Common myeloid progenitor, CD34-positive (primary cell): ENCODE measurements around the gene FKTN.
"Not testable (repeated sequence)": the region's sequence is repeated elsewhere in the genome, so short reads cannot be mapped to it uniquely, and the experiment has no call there.

Source experiments
- CTCF ChIA-PET: fragments of 350-600 bp; sonication (Branson Sonifier 250); formaldehyde crosslinking; loops from one replicate; lab custom pipeline; 2021; ENCODE audit warnings: antibody characterized with exemption; lab: Charles Lee
- POLR2A ChIA-PET: fragments of 350-600 bp; sonication (Branson Sonifier 250); formaldehyde crosslinking; loops from one replicate; lab custom pipeline; 2021; ENCODE audit warnings: antibody characterized with exemption; lab: Charles Lee
- DNase-seq, 3 donors: peaks; one replicate each; pipeline versions ENCODE4 v3.0.0 to v3.0.0-alpha.2; 2013
- H3K27ac ChIP-seq, 2 experiments: 1 replicate in 1 of 2; 2 replicates in 1 of 2; pipeline ENCODE4 v1.7.0; 2013; ENCODE audit warnings: inconsistent platforms in 2 of 2, low read length in 2 of 2, mild to moderate bottlenecking in 2 of 2, low read depth in 1 of 2, moderate library complexity in 1 of 2; ENCODE audit not compliant: severe bottlenecking in 2 of 2, insufficient read depth in 1 of 2, poor library complexity in 1 of 2
- H3K27me3 ChIP-seq, 5 experiments: replicated peaks in 2 of 5; 1 replicate in 3 of 5; 2 replicates in 2 of 5; pipeline versions ENCODE4 v1.6.1 to v1.7.0; 2013; ENCODE audit warnings: low read length in 4 of 5, mild to moderate bottlenecking in 2 of 5, moderate library complexity in 2 of 5, inconsistent platforms in 1 of 5; ENCODE audit not compliant: insufficient read depth in 5 of 5, control insufficient read depth in 4 of 5
- H3K36me3 ChIP-seq, 4 experiments: 1 replicate in 2 of 4; 2 replicates in 2 of 4; pipeline versions ENCODE4 v1.6.1 to v1.7.0; 2013; ENCODE audit warnings: low read length in 3 of 4, control low read depth in 1 of 4, mild to moderate bottlenecking in 1 of 4; ENCODE audit not compliant: control insufficient read depth in 4 of 4, insufficient read depth in 4 of 4
- H3K4me1 ChIP-seq, 4 experiments: 1 replicate in 3 of 4; 2 replicates in 1 of 4; pipeline versions ENCODE4 v1.6.1 to v1.7.1; 2013; ENCODE audit warnings: low read length in 3 of 4, mild to moderate bottlenecking in 3 of 4, control low read depth in 1 of 4, inconsistent platforms in 1 of 4, moderate library complexity in 1 of 4; ENCODE audit not compliant: control insufficient read depth in 4 of 4, insufficient read depth in 4 of 4; ENCODE audit errors: control extremely low read depth in 1 of 4
- H3K4me3 ChIP-seq, 7 experiments: 1 replicate in 4 of 7; 2 replicates in 3 of 7; pipeline versions ENCODE4 v1.5.1 to v1.7.0; 2013; ENCODE audit warnings: mild to moderate bottlenecking in 7 of 7, low read length in 6 of 7, moderate library complexity in 6 of 7, inconsistent platforms in 2 of 7, low read depth in 2 of 7, control low read depth in 1 of 7; ENCODE audit not compliant: insufficient read depth in 4 of 7, control insufficient read depth in 1 of 7; ENCODE audit errors: extremely low read depth in 1 of 7
- H3K9me3 ChIP-seq, 5 experiments: 1 replicate in 4 of 5; 2 replicates in 1 of 5; pipeline versions ENCODE4 v1.6.1 to v1.7.1; 2013; ENCODE audit warnings: low read length in 4 of 5, mild to moderate bottlenecking in 2 of 5, inconsistent platforms in 1 of 5, low read depth in 1 of 5, moderate library complexity in 1 of 5; ENCODE audit not compliant: control insufficient read depth in 4 of 5, insufficient read depth in 2 of 5; ENCODE audit errors: control extremely low read depth in 1 of 5
- WGBS: methylation state at CpG from one replicate; pipeline ENCODE4 v1.1.5; 2013; ENCODE audit not compliant: insufficient coverage; 5-methylcytosine and 5-hydroxymethylcytosine counted together

FKTN gene

DNA sequence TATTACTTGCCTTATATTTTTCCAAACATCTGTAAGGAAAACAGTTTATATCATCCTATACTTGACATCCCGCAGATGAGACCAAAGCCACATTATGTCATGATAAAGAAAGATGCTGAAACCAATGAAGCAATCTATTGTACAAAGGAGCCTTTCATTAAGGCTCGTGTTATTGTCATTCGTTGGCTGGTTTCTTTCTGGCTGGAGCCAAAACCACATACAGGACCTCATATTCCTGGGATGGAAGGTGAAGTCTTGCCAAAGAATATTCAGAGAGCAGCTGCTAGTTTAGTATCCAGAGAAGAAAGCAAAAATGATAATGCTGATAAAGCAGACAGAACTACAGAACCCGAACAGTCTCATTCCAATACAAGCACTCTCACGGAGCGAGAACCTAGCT, 36.9 kb upstream of the FKTN start:
- DNase-seq, H3K4me1 ChIP-seq, H3K36me3 ChIP-seq, CTCF ChIA-PET, H3K4me3 ChIP-seq, H3K27me3 ChIP-seq, H3K27ac ChIP-seq, POLR2A ChIA-PET, H3K9me3 ChIP-seq: not testable (repeated sequence)
- WGBS: no CpG with 5 or more reads among the region's 6 CpGs

DNA sequence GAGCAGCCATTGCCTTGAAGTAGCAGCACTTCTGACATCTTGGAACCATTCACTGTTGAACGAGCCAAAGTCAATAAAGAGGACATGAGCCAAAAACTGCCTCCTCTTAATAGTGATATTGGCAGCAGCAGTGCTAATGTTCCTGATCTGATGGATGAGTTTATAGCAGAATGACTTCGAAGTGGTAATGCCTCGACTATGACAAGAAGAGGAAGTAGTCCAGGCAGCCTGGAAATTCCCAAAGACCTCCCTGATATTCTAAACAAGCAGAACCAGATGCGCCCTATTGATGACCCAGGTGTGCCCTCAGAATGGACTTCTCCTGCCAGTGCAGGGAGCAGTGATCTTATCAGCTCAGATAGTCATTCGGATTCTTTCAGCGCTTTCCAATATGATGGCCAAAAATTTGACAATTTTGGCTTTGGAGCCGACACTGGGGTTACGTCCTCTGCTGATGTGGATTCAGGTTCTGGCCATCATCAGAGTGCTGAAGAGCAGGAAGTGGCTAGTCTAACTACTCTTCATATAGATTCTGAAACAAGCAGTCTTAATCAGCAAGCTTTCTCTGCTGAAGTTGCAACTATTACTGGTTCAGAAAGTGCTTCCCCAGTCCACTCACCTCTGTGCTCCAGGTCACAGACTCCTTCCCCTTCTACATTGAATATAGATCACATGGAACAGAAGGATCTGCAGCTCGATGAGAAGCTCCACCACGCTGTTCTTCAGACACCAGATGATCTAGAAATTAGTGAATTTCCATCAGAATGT, 35.1 kb upstream of the FKTN start:
- H3K4me3 ChIP-seq, DNase-seq, H3K4me1 ChIP-seq, H3K27me3 ChIP-seq, H3K27ac ChIP-seq, CTCF ChIA-PET, H3K36me3 ChIP-seq, POLR2A ChIA-PET, H3K9me3 ChIP-seq: not testable (repeated sequence)
- WGBS: 80% methylated on average over 1 of the region's 10 CpGs

DNA sequence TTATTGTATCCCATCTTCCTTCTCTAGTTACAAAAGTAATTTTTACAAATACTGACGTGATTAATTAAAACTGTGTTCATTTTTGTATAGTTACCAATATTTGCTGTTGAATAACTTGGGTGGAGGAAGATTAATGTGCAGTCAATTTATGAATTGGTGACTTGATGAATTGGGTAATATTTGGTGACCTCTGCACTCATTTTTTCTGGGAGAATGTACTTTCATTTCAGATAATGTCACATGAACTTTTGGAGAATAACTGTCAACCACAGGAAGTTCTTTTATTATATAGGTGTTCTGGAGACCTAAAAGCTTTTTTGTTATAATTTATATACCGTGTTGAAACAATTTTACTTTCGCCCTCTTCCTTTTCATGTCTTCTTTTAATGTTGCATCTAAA, 26.4 kb upstream of the FKTN start:
- H3K27me3 ChIP-seq: no peaks in the 10 kb centered on the region
- no peak for DNase-seq
- no CpG with 5 or more reads among the region's 3 CpGs for WGBS
- H3K36me3 ChIP-seq: no peaks in the 10 kb centered on the region
- H3K9me3 ChIP-seq: no peaks in the 10 kb centered on the region
- CTCF ChIA-PET: no interaction called here
- H3K4me1 ChIP-seq: peaks cover 0 to 5% (median 1%) of the 10 kb centered on the region in 4 experiments
- no peak overlapping the region for H3K27ac ChIP-seq
- POLR2A ChIA-PET: no interaction called here
- no peak overlapping the region for H3K4me3 ChIP-seq

DNA sequence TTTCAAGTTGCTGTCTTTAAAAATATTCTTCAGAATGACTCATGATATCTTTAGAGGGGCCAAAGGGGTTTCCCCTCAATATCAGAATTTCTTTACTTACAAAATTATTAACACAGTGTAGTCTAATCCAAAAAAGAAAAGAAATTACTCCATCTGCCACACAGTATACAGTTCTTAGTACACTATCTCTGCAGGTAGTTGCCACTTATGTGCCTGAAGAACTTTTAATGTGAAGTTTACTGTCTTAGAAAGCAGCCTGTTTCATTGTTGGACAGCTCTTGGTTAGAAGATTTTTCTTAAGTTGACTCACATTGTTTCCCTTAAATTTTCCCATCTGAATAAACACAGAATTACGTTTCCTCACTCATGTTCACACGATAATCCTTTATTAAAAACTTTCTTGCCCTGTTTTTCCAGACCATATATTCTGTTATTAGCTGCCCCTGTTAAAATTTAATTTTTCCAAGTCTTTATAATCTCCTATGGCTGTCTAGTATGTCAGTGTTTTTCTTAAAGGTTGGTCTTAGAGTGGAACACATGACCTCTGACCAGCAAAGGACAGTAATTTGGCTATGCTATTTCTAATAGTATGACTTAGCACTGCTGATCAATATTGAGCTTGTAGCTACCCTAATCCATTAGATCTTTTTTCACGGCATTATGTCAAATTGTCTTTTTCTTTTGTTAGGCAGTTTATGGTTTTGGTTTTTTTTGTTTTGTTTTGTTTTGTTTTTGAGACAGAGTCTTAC, 21.8 kb upstream of the FKTN start:
- no CpG with 5 or more reads among the region's 3 CpGs for WGBS

DNA sequence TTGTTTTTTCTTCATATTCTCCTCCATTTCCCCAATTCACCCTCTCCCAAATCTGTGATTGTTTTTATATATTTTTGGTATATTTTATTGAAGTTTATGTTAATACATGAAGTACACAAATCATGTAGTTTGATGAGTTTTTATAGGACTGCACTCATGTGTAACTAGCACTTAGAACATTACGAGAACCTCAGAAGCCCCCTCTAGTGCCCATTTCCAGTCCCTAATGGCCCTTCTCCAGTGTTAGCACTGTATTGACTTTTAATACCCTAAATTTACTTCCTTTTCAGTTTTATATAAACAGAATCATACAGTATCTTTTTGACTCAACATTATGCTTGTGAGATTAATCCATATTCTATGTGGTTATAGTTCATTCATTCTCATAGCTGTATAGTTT, 18.5 kb upstream of the FKTN start:
- H3K36me3 ChIP-seq: no peaks in the 10 kb centered on the region
- DNase-seq: peak in 2 of 3 donors; percentile 22 to 35
- H3K27me3 ChIP-seq: no peaks in the 10 kb centered on the region
- ChIA-PET POLR2A (no interaction called here), CTCF (no interaction called here)
- H3K27ac ChIP-seq: no peak overlapping the region
- no CpG with 5 or more reads among the region's 1 CpG for WGBS
- no peaks in the 10 kb centered on the region for H3K4me1 ChIP-seq
- no peak overlapping the region for H3K4me3 ChIP-seq
- no peaks in the 10 kb centered on the region for H3K9me3 ChIP-seq

More for the DNA sequence above, 21.8 kb upstream of the FKTN start:
- peaks cover 0 to 5% (median 0%) of the 10 kb centered on the region in 4 experiments for H3K4me1 ChIP-seq
- no peak overlapping the region for H3K27ac ChIP-seq
- H3K4me3 ChIP-seq: no peak overlapping the region
- DNase-seq: no peak
- CTCF ChIA-PET: no interaction called here
- H3K36me3 ChIP-seq: no peaks in the 10 kb centered on the region
- no peaks in the 10 kb centered on the region for H3K9me3 ChIP-seq
- POLR2A ChIA-PET: no interaction called here
- no peaks in the 10 kb centered on the region for H3K27me3 ChIP-seq

DNA sequence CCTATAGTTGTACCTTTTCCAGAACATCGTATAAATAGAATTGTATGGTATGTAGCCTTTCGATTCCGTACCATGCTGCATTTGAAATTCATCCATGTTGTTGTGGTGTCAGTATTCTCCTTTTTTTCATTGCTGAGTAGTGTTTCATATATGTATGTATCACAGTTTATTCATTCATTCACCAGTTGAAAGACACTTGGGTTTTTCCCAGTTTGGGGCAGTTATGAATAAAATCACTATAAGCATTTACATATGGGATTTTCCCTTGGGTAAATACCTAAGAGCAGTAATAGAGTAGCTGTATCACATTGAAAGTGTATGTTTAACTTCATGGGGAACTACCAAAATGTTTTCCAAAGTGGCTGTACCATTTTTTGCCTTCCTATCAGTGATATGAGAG, 16.1 kb upstream of the FKTN start:
- DNase-seq: no peak
- no peaks in the 10 kb centered on the region for H3K9me3 ChIP-seq
- POLR2A ChIA-PET: no interaction called here

DNA sequence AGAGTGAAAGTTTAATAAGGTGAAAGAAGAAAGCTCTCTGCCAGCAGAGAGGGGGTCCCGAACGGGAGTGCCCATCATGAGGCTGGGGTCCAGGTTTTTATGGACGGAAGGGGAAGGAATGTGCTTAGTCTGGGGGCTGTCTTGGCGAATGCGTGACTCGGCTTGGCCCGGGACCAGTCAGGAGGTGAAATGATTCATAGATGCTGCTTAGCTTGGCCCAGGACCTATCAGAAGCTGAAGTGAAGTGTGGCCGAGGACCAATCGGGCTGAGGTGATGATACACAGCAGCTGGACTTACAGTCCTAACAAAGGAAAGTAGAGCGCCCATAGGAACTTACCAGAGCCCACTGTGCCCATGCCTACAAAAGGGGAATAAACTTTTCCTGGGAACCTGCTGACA, 3.9 kb upstream of the FKTN start:
- WGBS: 98% methylated on average over 9 of the region's 10 CpGs
- CTCF ChIA-PET: no interaction called here
- Histone ChIP-seq H3K36me3 (no peaks in the 10 kb centered on the region), H3K27ac (no peak overlapping the region), H3K9me3 (no peaks in the 10 kb centered on the region), H3K4me3 (no peak overlapping the region), H3K4me1 (peaks cover 0 to 10% (median 4%) of the 10 kb centered on the region in 4 experiments), H3K27me3 (no peaks in the 10 kb centered on the region)
- DNase-seq: no peak
- POLR2A ChIA-PET: no interaction called here

More for the DNA sequence above, 16.1 kb upstream of the FKTN start:
- no peaks in the 10 kb centered on the region for H3K4me1 ChIP-seq
- H3K36me3 ChIP-seq: no peaks in the 10 kb centered on the region
- CTCF ChIA-PET: no interaction called here
- H3K27me3 ChIP-seq: no peaks in the 10 kb centered on the region
- WGBS: no CpG with 5 or more reads among the region's 3 CpGs
- H3K27ac ChIP-seq: no peak overlapping the region
- no peak overlapping the region for H3K4me3 ChIP-seq
